K562 (cell line): Measurements from ENCODE around the gene MED14. TPM values are rescaled to one million over a fixed set of nuclear protein-coding genes. Genes with fewer than 3 reads are reported as not detected.
A peak's percentile ranks its signal among the peaks of the same experiment; 100 is the strongest.

ENCODE experiments used
- HMGN3 ChIP-seq: IDR thresholded peaks from 2 replicates; pipeline ENCODE4 v1.6.1; 2011; ENCODE audit warnings: borderline replicate concordance, low read depth, mild to moderate bottlenecking, mixed read lengths, low read length; ENCODE audit not compliant: insufficient read length; ENCODE audit errors: extremely low read depth
- ID3 ChIP-seq, 2 experiments: fragments of 250-450 bp in 1 of 2; fragments of 450-650 bp in 1 of 2; sonication (Bioruptor Pico) in 1 of 2; IDR thresholded peaks; 2 replicates each; pipeline versions ENCODE4 v1.6.1 to v1.8.0; 2016 to 2021; ENCODE audit warnings: mild to moderate bottlenecking in 2 of 2, moderate library complexity in 2 of 2, missing compliant biosample characterization in 1 of 2, missing genetic modification characterization in 1 of 2
- MTA3 ChIP-seq: fragments of 450-650 bp; formaldehyde crosslinking; IDR thresholded peaks from 2 replicates; pipeline ENCODE4 v1.6.1; 2017; ENCODE audit warnings: mild to moderate bottlenecking, borderline replicate concordance
- PHB2 ChIP-seq: fragments of 450-650 bp; IDR thresholded peaks from 2 replicates; pipeline ENCODE4 v1.6.1; 2017; ENCODE audit warnings: low read depth
- PHF8 ChIP-seq: fragments of 200-600 bp; sonication (generic); IDR thresholded peaks from 2 replicates; pipeline ENCODE4 v1.6.1; 2012; ENCODE audit warnings: mixed run types, mild to moderate bottlenecking, inconsistent platforms, low read length, moderate library complexity, borderline replicate concordance
- TAF9B ChIP-seq: fragments of 450-650 bp; IDR thresholded peaks from 2 replicates; pipeline ENCODE4 v1.6.1; 2018; ENCODE audit warnings: mild to moderate bottlenecking; ENCODE audit not compliant: partially characterized antibody
- ZBTB49 ChIP-seq: sonication (generic); formaldehyde crosslinking; IDR thresholded peaks from 2 replicates; pipeline ENCODE4 v1.8.0; 2022; ENCODE audit warnings: missing genetic modification reagents, mild to moderate bottlenecking, borderline replicate concordance
- ZNF23 ChIP-seq: fragments of 250-450 bp; sonication (Bioruptor Pico); IDR thresholded peaks from 2 replicates; pipeline ENCODE4 v1.4.0; 2020; ENCODE audit warnings: mild to moderate bottlenecking
- ZNF79 ChIP-seq: fragments of 250-450 bp; sonication (Bioruptor Pico); IDR thresholded peaks from 2 replicates; pipeline ENCODE4 v1.4.0; 2020; ENCODE audit warnings: low read depth, mild to moderate bottlenecking, moderate library complexity
- polyA plus RNA-seq, 8 experiments: library from polyadenylated mRNA; depleted of rRNA in 4 of 8; stranded (reverse) in 5 of 8; unstranded in 3 of 8; fragments of >200 nt; fragmentation: Nextera tagmentation in 2 of 8; fragmentation: Illumina TruSeq in 1 of 8; extraction: Ambion mirVana in 2 of 8; extraction: Trizol in 1 of 8; gene quantifications; 2 replicates each; pipeline versions ENCODE4 v1.2.1 to v1.2.3, GENCODE V29; 2011 to 2014; ENCODE audit warnings: inconsistent platforms in 1 of 8, missing spikeins in 1 of 8
- total RNA-seq, 7 experiments: library from RNA; depleted of rRNA in 6 of 7; stranded (reverse); fragments of >200 nt in 6 of 7; fragmentation: Illumina TruSeq in 2 of 7; extraction: Trizol in 2 of 7; gene quantifications; 2 replicates each; pipeline versions ENCODE4 v1.2.1 to v1.2.3, GENCODE V29; 2011 to 2021; ENCODE audit warnings: low replicate concordance in 1 of 7
- TF ChIP-seq, protein P1 (sequence below): conservative IDR thresholded peaks from 2 replicates; pipeline ENCODE4 v1.6.1; 2011; ENCODE audit warnings: low read depth, mild to moderate bottlenecking, low read length; ENCODE audit not compliant: control insufficient read depth
- TF ChIP-seq, protein P2 (sequence below): sonication (generic); formaldehyde crosslinking; IDR thresholded peaks from 2 replicates; pipeline ENCODE4 v1.8.0; 2022; ENCODE audit warnings: mild to moderate bottlenecking, missing genetic modification reagents, borderline replicate concordance
- TF ChIP-seq, protein P3 (sequence below): fragments of 450-650 bp; conservative IDR thresholded peaks from 2 replicates; pipeline ENCODE4 v1.6.1; 2016; ENCODE audit warnings: missing genetic modification characterization, low read depth, mild to moderate bottlenecking, control low read depth, missing compliant biosample characterization
- TF ChIP-seq, protein P4 (sequence below): fragments of 250-450 bp; sonication (Bioruptor Pico); IDR thresholded peaks from 2 replicates; pipeline ENCODE4 v1.8.0; 2021; ENCODE audit warnings: moderate library complexity, mild to moderate bottlenecking, inconsistent platforms
- TF ChIP-seq, protein P5 (sequence below): sonication (generic); formaldehyde crosslinking; IDR thresholded peaks from 2 replicates; pipeline ENCODE4 v1.8.0; 2022; ENCODE audit warnings: mild to moderate bottlenecking, missing genetic modification reagents

The MED14 gene
- total and polyA plus RNA-seq, 9 of the 15 experiments (the other 6 are each of a cell fraction or from before 2014, with no cell fraction given), result 9.2 to 35.3 (median 18.7) TPM

DNA sequence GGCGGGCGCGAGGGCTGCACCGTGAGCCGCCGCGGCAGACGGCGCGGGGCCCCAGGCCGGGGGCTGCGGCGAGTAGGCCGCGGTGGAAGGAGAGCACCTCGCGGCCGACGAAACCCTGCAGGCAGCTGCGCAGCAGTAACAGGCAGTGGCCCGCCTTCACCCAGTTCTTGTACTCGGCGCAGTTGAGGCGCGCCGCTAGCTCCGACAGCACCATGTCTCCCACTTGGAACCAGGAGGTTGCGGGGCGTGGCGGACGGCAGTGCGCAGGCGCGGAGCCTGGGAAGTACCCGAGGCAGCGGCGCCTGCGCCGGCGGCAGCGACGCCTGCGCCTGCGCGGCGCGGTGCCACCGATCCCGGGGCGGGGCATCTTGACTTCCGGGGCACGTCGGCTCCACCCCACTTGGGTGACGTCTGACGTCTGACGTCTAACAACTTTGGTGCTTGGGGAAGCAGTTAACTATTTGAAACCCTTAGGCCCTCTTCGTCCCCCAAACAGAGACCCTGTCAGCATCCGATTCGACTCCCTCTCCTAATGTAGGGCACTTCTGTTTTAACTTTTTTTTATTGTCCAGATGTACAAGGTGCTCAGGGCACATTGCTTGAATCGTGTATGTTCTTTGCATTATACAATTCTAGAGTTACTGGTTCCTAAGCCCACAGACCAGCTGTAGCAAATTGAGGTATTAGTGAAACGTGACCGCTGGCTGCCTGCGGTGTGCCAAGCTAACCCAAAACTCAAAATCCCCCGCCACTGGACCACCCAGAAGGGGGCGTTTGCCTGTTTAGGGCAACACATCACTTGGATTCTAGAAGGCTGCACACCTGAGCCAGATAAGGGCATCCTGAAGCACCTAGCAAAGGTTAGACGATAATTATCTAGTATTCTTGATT lies 87.8 kb downstream of the MED14 start, which contains the start of gene CXorf38 (continued):
- TF ChIP-seq, protein P1, sequence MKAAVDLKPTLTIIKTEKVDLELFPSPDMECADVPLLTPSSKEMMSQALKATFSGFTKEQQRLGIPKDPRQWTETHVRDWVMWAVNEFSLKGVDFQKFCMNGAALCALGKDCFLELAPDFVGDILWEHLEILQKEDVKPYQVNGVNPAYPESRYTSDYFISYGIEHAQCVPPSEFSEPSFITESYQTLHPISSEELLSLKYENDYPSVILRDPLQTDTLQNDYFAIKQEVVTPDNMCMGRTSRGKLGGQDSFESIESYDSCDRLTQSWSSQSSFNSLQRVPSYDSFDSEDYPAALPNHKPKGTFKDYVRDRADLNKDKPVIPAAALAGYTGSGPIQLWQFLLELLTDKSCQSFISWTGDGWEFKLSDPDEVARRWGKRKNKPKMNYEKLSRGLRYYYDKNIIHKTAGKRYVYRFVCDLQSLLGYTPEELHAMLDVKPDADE, result 0 out of 2 replicates have a peak, but pooled peaks have one; percentile 60
- TF ChIP-seq ZNF79 (CRISPR knock-in tag), result no peak
- TF ChIP-seq HMGN3, result peak; percentile 74
- TF ChIP-seq ZNF23, result no peak
- TF ChIP-seq, protein P2, sequence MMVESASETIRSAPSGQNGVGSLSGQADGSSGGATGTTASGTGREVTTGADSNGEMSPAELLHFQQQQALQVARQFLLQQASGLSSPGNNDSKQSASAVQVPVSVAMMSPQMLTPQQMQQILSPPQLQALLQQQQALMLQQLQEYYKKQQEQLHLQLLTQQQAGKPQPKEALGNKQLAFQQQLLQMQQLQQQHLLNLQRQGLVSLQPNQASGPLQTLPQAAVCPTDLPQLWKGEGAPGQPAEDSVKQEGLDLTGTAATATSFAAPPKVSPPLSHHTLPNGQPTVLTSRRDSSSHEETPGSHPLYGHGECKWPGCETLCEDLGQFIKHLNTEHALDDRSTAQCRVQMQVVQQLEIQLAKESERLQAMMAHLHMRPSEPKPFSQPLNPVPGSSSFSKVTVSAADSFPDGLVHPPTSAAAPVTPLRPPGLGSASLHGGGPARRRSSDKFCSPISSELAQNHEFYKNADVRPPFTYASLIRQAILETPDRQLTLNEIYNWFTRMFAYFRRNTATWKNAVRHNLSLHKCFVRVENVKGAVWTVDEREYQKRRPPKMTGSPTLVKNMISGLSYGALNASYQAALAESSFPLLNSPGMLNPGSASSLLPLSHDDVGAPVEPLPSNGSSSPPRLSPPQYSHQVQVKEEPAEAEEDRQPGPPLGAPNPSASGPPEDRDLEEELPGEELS (CRISPR knock-in tag), result no peak
- TF ChIP-seq, protein P3, sequence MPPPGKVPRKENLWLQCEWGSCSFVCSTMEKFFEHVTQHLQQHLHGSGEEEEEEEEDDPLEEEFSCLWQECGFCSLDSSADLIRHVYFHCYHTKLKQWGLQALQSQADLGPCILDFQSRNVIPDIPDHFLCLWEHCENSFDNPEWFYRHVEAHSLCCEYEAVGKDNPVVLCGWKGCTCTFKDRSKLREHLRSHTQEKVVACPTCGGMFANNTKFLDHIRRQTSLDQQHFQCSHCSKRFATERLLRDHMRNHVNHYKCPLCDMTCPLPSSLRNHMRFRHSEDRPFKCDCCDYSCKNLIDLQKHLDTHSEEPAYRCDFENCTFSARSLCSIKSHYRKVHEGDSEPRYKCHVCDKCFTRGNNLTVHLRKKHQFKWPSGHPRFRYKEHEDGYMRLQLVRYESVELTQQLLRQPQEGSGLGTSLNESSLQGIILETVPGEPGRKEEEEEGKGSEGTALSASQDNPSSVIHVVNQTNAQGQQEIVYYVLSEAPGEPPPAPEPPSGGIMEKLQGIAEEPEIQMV (tag), result no peak
- TF ChIP-seq TAF9B, result no peak
- TF ChIP-seq PHB2, result no peak
- TF ChIP-seq, protein P4, sequence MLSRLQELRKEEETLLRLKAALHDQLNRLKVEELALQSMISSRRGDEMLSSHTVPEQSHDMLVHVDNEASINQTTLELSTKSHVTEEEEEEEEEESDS (CRISPR knock-in tag), result no peak
- TF ChIP-seq ZBTB49 (CRISPR knock-in tag), result no peak
- TF ChIP-seq, protein P5, sequence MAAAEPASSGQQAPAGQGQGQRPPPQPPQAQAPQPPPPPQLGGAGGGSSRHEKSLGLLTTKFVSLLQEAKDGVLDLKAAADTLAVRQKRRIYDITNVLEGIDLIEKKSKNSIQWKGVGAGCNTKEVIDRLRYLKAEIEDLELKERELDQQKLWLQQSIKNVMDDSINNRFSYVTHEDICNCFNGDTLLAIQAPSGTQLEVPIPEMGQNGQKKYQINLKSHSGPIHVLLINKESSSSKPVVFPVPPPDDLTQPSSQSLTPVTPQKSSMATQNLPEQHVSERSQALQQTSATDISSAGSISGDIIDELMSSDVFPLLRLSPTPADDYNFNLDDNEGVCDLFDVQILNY (CRISPR knock-in tag), result no peak
- peak; percentile 70; the same call in 1 of the 2 replicates for TF ChIP-seq PHF8
- TF ChIP-seq ID3 (CRISPR knock-in tag; IDR thresholded peaks at IDR 0.05), result no peak
- no peak for TF ChIP-seq ID3 (tag; IDR thresholded peaks at IDR 0.05)
- TF ChIP-seq MTA3, result no peak
